Thoracic aorta (tissue), 2 donors: ENCODE results near the gene CD1C. TPM values are rescaled to one million over a fixed set of nuclear protein-coding genes. Genes with fewer than 3 reads are reported as not detected.

Experiments
- ATAC-seq: fragments of 150-250 bp; one replicate; pipeline ENCODE4 v1.8.0; 2017; ENCODE audit warnings: low read depth; ENCODE audit not compliant: insufficient number of reproducible peaks, low FRiP score
- DNase-seq: peaks from one replicate; pipeline ENCODE4 v3.0.0-alpha.2; 2020; ENCODE audit warnings: low spot score
- H3K27ac ChIP-seq, 2 donors: fragments of 200-600 bp; sonication (generic); 1 replicate in 1 of 2; 2 replicates in 1 of 2; pipeline ENCODE4 v1.5.1; 2016; ENCODE audit warnings: mild to moderate bottlenecking in 2 of 2, moderate library complexity in 2 of 2
- H3K27me3 ChIP-seq: fragments of 200-600 bp; sonication (generic); replicated peaks from 2 replicates; pipeline ENCODE4 v1.6.0; 2016; ENCODE audit warnings: mild to moderate bottlenecking; ENCODE audit not compliant: insufficient read depth
- H3K36me3 ChIP-seq: fragments of 200-600 bp; sonication (generic); one replicate; pipeline ENCODE4 v1.5.1; 2016
- H3K4me1 ChIP-seq, 2 donors: fragments of 200-600 bp; sonication (generic); 1 replicate in 1 of 2; 2 replicates in 1 of 2; pipeline versions ENCODE4 v1.5.1 to v1.6.0; 2016; ENCODE audit warnings: low read depth in 2 of 2, mild to moderate bottlenecking in 1 of 2; ENCODE audit not compliant: control insufficient read depth in 1 of 2
- H3K4me3 ChIP-seq: fragments of 200-600 bp; sonication (generic); 2 replicates; pipeline ENCODE4 v1.5.1; 2016; ENCODE audit warnings: mild to moderate bottlenecking
- H3K9me3 ChIP-seq: fragments of 200-600 bp; sonication (generic); 2 replicates; pipeline ENCODE4 v1.5.1; 2016
- CTCF ChIP-seq: fragments of 200-600 bp; sonication (generic); IDR thresholded peaks from one replicate; pipeline ENCODE4 v1.5.1; 2019; ENCODE audit warnings: antibody characterized with exemption
- total RNA-seq, 2 donors: library from RNA; depleted of rRNA; stranded (reverse); fragments of >200 nt; gene quantifications; one replicate each; pipeline versions ENCODE4 v1.1.0 to v1.2.3, GENCODE V29; 2016

The CD1C gene
- total RNA-seq, 2 donors from 2014 or later: not detected

GRCh38 chr1:158290321-158290844, 660 bp downstream of the CD1C start:
- DNase-seq (no peak), ATAC-seq (no peak)
- Histone ChIP-seq H3K9me3 (no peaks in the 10 kb centered on the region), H3K27ac (no peak overlapping the region), H3K4me1 (no peaks in the 10 kb centered on the region), H3K4me3 (no peak overlapping the region), H3K36me3 (no peaks in the 10 kb centered on the region), H3K27me3 (no peaks in the 10 kb centered on the region)
- no peak for TF ChIP-seq CTCF

GRCh38 chr1:158295791-158296190, 6.1 kb downstream of the CD1C start:
- Histone ChIP-seq H3K27ac (no peak overlapping the region), H3K9me3 (peaks cover 5% of the 10 kb centered on the region), H3K4me3 (no peak overlapping the region), H3K4me1 (no peaks in the 10 kb centered on the region), H3K36me3 (no peaks in the 10 kb centered on the region), H3K27me3 (no peaks in the 10 kb centered on the region)
- DNase-seq: no peak
- no peak for TF ChIP-seq CTCF
- no peak for ATAC-seq

GRCh38 chr1:158310623-158311022, 20.9 kb downstream of the CD1C start:
- Histone ChIP-seq H3K36me3 (no peaks in the 10 kb centered on the region), H3K27ac (no peak overlapping the region), H3K4me1 (no peaks in the 10 kb centered on the region), H3K9me3 (no peaks in the 10 kb centered on the region), H3K4me3 (no peak overlapping the region), H3K27me3 (no peaks in the 10 kb centered on the region)
- no peak for ATAC-seq
- DNase-seq: no peak
- TF ChIP-seq CTCF: no peak

- H3K27me3 ChIP-seq: no peaks in the 10 kb centered on the region
- TF ChIP-seq CTCF: no peak
- no peaks in the 10 kb centered on the region for H3K4me1 ChIP-seq
- no peaks in the 10 kb centered on the region for H3K36me3 ChIP-seq
- DNase-seq (no peak), ATAC-seq (no peak)
- H3K9me3 ChIP-seq: no peaks in the 10 kb centered on the region
- no peak overlapping the region for H3K4me3 ChIP-seq
- H3K27ac ChIP-seq: no peak overlapping the region
These were observed 21.3 kb downstream of the CD1C start for GRCh38 chr1:158311066-158311465.

- no peak for TF ChIP-seq CTCF
- ATAC-seq: no peak
- Histone ChIP-seq H3K27me3 (no peaks in the 10 kb centered on the region), H3K27ac (no peak overlapping the region), H3K36me3 (no peaks in the 10 kb centered on the region), H3K9me3 (no peaks in the 10 kb centered on the region), H3K4me1 (no peaks in the 10 kb centered on the region), H3K4me3 (no peak overlapping the region)
- DNase-seq: no peak
These were observed 34.1 kb downstream of the CD1C start for GRCh38 chr1:158323866-158324265.
